SJCRH30 (cell line): ENCODE measurements around the gene NEIL1. TPM values are rescaled to one million over a fixed set of nuclear protein-coding genes. Genes with fewer than 3 reads are reported as not detected.
"Not testable (repeated sequence)": the region's sequence is repeated elsewhere in the genome, so short reads cannot be mapped to it uniquely, and the experiment has no call there.

ENCODE experiments used
- DNase-seq, 2 experiments: peaks; one replicate each; pipeline ENCODE4 v3.0.0-alpha.2; 2015 to 2020
- H3K27ac ChIP-seq: fragments of 250-450 bp; sonication (Bioruptor Pico); 2 replicates; pipeline ENCODE4 v1.5.1; 2020; ENCODE audit warnings: mild to moderate bottlenecking, moderate library complexity
- H3K27me3 ChIP-seq: fragments of 250-450 bp; sonication (Bioruptor Pico); 2 replicates; pipeline ENCODE4 v1.5.1; 2020; ENCODE audit warnings: mild to moderate bottlenecking, moderate library complexity
- H3K36me3 ChIP-seq: fragments of 250-450 bp; sonication (Bioruptor Pico); 2 replicates; pipeline ENCODE4 v1.5.1; 2020; ENCODE audit warnings: mild to moderate bottlenecking, moderate library complexity
- H3K4me1 ChIP-seq: fragments of 250-450 bp; sonication (Bioruptor Pico); 2 replicates; pipeline ENCODE4 v1.5.1; 2020; ENCODE audit warnings: mild to moderate bottlenecking, moderate library complexity
- H3K4me3 ChIP-seq: fragments of 250-450 bp; sonication (Bioruptor Pico); 2 replicates; pipeline ENCODE4 v1.5.1; 2020; ENCODE audit warnings: mild to moderate bottlenecking, moderate library complexity
- H3K9me3 ChIP-seq: fragments of 250-450 bp; sonication (Bioruptor Pico); replicated peaks from 2 replicates; pipeline ENCODE4 v1.5.1; 2020; ENCODE audit warnings: mild to moderate bottlenecking, moderate library complexity
- total RNA-seq: library from RNA; depleted of rRNA; stranded (reverse); fragments of >200 nt; shearing (Covaris generic); gene quantifications from 2 replicates; pipeline ENCODE4 v1.2.3, GENCODE V29; 2014

NEIL1 gene
- total RNA-seq, 1 experiment from 2014 or later, result 2.0 TPM

- Histone ChIP-seq H3K36me3 (no peaks in the 10 kb centered on the region), H3K27me3 (no peaks in the 10 kb centered on the region; the same call in 1 of the 2 replicates), H3K4me3 (peak overlapping the region; percentile 55), H3K9me3 (no peaks in the 10 kb centered on the region), H3K27ac (no peak overlapping the region), H3K4me1 (peaks cover 2% of the 10 kb centered on the region; the same call in 1 of the 2 replicates)
- peak; percentile 42 to 47 for DNase-seq
These were observed 589 bp downstream of the NEIL1 start for GRCh38 chr15:75347222-75348033.

GRCh38 chr15:75348034-75348561 lies 1.3 kb downstream of the NEIL1 start:
- DNase-seq, result no peak
- Histone ChIP-seq H3K4me1 (peaks cover 2% of the 10 kb centered on the region; the same call in 1 of the 2 replicates), H3K27me3 (no peaks in the 10 kb centered on the region; the same call in 1 of the 2 replicates), H3K9me3 (no peaks in the 10 kb centered on the region), H3K27ac (no peak overlapping the region), H3K4me3 (peak overlapping the region; percentile 55), H3K36me3 (no peaks in the 10 kb centered on the region)

- Histone ChIP-seq H3K27ac (no peak overlapping the region), H3K36me3 (no peaks in the 10 kb centered on the region), H3K9me3 (no peaks in the 10 kb centered on the region), H3K4me3 (peak overlapping the region; percentile 55), H3K27me3 (no peaks in the 10 kb centered on the region; the same call in 1 of the 2 replicates), H3K4me1 (peaks cover 2% of the 10 kb centered on the region; the same call in 1 of the 2 replicates)
- peak; percentile 47 to 59 for DNase-seq
These were observed 1.9 kb downstream of the NEIL1 start for GRCh38 chr15:75348562-75349350.

- H3K4me3 ChIP-seq, H3K27me3 ChIP-seq, DNase-seq, H3K4me1 ChIP-seq, H3K36me3 ChIP-seq, H3K27ac ChIP-seq, H3K9me3 ChIP-seq: not testable (repeated sequence)
These were observed 2.5 kb downstream of the NEIL1 start for GRCh38 chr15:75349351-75349669.

- Histone ChIP-seq H3K36me3 (no peaks in the 10 kb centered on the region), H3K27me3 (no peaks in the 10 kb centered on the region; the same call in 1 of the 2 replicates)
- DNase-seq, result no peak
These were observed 3.2 kb downstream of the NEIL1 start for GRCh38 chr15:75349851-75350588.

GRCh38 chr15:75350601-75351361 lies 3.9 kb downstream of the NEIL1 start:
- Histone ChIP-seq H3K36me3 (no peaks in the 10 kb centered on the region), H3K27me3 (no peaks in the 10 kb centered on the region; the same call in 1 of the 2 replicates), H3K9me3 (no peaks in the 10 kb centered on the region), H3K27ac (no peak overlapping the region), H3K4me3 (no peak overlapping the region), H3K4me1 (peaks cover 2% of the 10 kb centered on the region; the same call in 1 of the 2 replicates)
- no peak for DNase-seq

More at GRCh38 chr15:75349851-75350588, 3.2 kb downstream of the NEIL1 start:
- H3K4me1 ChIP-seq, result peaks cover 2% of the 10 kb centered on the region; the same call in 1 of the 2 replicates
- no peak overlapping the region for H3K27ac ChIP-seq
- no peak overlapping the region for H3K4me3 ChIP-seq
- H3K9me3 ChIP-seq, result no peaks in the 10 kb centered on the region

- Histone ChIP-seq H3K4me3 (no peak overlapping the region), H3K9me3 (no peaks in the 10 kb centered on the region), H3K27me3 (no peaks in the 10 kb centered on the region), H3K27ac (no peak overlapping the region), H3K4me1 (peaks cover 2% of the 10 kb centered on the region; the same call in 1 of the 2 replicates), H3K36me3 (no peaks in the 10 kb centered on the region)
- DNase-seq, result no peak
These were observed 5.6 kb downstream of the NEIL1 start for GRCh38 chr15:75352186-75353080.

- Histone ChIP-seq H3K4me3 (no peak overlapping the region), H3K36me3 (no peaks in the 10 kb centered on the region), H3K4me1 (peaks cover 2% of the 10 kb centered on the region; the same call in 1 of the 2 replicates), H3K27me3 (no peaks in the 10 kb centered on the region), H3K27ac (no peak overlapping the region), H3K9me3 (no peaks in the 10 kb centered on the region)
- no peak for DNase-seq
These were observed 6.8 kb downstream of the NEIL1 start for GRCh38 chr15:75353604-75354003.

GRCh38 chr15:75354454-75354853 lies 7.6 kb downstream of the NEIL1 start:
- Histone ChIP-seq H3K9me3 (no peaks in the 10 kb centered on the region), H3K4me1 (no peaks in the 10 kb centered on the region), H3K36me3 (no peaks in the 10 kb centered on the region), H3K27me3 (no peaks in the 10 kb centered on the region), H3K27ac (no peak overlapping the region), H3K4me3 (no peak overlapping the region)
- DNase-seq, result no peak

- Histone ChIP-seq H3K27me3 (no peaks in the 10 kb centered on the region), H3K36me3 (no peaks in the 10 kb centered on the region; the same call in 1 of the 2 replicates)
- no peak for DNase-seq
These were observed 8.5 kb downstream of the NEIL1 start for GRCh38 chr15:75355369-75355768.

GRCh38 chr15:75356006-75356405 lies 9.2 kb downstream of the NEIL1 start:
- Histone ChIP-seq H3K9me3 (no peaks in the 10 kb centered on the region), H3K4me3 (no peak overlapping the region), H3K36me3 (no peaks in the 10 kb centered on the region; the same call in 1 of the 2 replicates), H3K4me1 (no peaks in the 10 kb centered on the region), H3K27ac (no peak overlapping the region), H3K27me3 (no peaks in the 10 kb centered on the region)
- no peak for DNase-seq

More at GRCh38 chr15:75355369-75355768, 8.5 kb downstream of the NEIL1 start:
- no peak overlapping the region for H3K27ac ChIP-seq
- no peaks in the 10 kb centered on the region for H3K4me1 ChIP-seq
- H3K9me3 ChIP-seq, result no peaks in the 10 kb centered on the region
- no peak overlapping the region for H3K4me3 ChIP-seq

- H3K9me3 ChIP-seq, result no peaks in the 10 kb centered on the region
- H3K27me3 ChIP-seq, result no peaks in the 10 kb centered on the region
- H3K36me3 ChIP-seq, result no peaks in the 10 kb centered on the region; the same call in 1 of the 2 replicates
- H3K4me1 ChIP-seq, result no peaks in the 10 kb centered on the region
- no peak for DNase-seq
- H3K27ac ChIP-seq, result no peak overlapping the region
- H3K4me3 ChIP-seq, result no peak overlapping the region
These were observed 9.7 kb downstream of the NEIL1 start for GRCh38 chr15:75356517-75356916.
